Stimulated activated CD8-positive, alpha-beta memory T cell treated with anti-CD3 and anti-CD28 coated beads, Interleukin-7, amount 100 ng/mL, for 4 hours (primary cell): ENCODE data around the gene BACE2.
"Not testable (repeated sequence)": the region's sequence is repeated elsewhere in the genome, so short reads cannot be mapped to it uniquely, and the experiment has no call there.

Source experiments
- DNase-seq, 2 donors: peaks; one replicate each; pipeline ENCODE4 v3.0.0-alpha.2; 2020; ENCODE audit warnings: low read depth in 2 of 2

Gene BACE2

DNA sequence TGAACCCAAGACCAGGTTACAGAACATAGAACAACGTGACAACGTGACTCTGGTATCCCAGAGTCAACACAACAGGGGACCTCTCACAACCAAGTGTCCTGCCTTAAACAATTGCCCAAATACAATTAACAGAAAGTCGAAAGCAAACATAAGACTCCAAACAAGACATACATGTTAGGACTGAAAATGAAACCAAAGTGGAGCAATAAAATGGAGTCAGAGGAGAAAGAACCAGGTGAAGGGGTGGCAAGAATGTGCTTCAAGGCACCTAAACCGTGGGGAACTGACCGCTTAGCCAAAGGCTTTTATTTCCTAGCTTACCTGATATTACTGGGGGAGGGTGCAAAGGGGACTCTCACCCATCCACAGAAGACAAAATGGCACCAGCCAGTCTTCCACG, 17.8 kb downstream of the BACE2 start:
- DNase-seq: no peak

DNA sequence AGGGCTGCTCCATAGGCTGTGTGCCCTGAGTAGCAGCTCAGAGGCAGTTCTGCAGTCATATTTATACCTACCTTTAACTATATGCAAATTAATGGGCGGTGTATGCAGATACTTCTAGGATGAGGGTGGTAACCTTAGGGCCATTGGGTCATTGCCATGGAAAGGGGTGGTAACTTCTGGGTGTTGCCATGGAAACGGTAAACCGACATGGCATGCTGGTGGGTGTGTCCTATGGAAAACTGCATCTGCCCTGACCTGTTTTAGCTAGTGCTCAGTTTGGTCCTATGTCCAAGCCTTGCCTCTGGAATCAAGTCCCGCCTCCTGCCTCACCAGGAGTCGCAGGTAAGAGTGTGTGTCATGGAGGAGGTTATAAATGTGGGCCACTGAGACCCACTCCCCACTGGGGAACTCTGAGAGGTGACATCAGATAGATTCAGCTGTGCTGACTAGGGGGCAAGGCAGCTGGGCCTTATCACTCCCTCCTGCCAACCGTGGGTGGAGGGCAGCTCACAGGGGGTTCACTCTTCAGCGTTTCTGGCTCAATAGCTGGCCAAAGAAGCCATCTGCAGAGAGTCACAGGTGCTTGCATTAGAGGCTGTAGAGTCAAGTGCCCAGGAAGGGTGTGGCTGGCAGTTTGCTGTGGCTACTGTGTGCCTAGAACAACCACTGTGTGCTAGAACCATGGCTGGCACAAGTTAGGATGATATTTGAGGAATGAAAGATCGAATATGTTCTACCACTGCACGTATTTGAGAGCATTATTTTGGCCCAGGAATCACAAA, 19.0 kb downstream of the BACE2 start:
- DNase-seq: no peak

DNA sequence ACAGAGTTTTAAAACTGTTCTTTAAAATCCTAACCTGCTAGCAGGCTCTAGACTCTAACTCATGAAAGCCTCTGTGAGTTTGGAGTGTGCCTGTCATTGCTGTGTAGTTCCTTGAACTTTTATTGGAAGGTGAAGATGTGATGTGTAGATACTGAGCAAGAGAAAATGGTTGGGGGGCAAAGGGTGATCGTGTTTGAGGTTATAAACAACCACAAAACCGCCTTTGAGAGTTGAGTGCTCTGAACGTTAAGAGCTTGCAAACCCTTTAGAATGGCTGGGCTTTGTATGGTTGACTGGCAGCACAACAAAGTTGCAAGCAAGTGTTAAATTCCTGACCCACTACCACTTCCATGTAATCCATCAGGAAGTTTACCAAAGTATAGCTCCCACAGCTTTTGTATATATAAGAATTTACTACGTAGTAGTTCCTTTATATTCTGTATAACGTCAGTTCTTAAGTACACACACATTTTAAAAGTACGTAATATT, 19.6 kb downstream of the BACE2 start:
- DNase-seq: no peak

DNA sequence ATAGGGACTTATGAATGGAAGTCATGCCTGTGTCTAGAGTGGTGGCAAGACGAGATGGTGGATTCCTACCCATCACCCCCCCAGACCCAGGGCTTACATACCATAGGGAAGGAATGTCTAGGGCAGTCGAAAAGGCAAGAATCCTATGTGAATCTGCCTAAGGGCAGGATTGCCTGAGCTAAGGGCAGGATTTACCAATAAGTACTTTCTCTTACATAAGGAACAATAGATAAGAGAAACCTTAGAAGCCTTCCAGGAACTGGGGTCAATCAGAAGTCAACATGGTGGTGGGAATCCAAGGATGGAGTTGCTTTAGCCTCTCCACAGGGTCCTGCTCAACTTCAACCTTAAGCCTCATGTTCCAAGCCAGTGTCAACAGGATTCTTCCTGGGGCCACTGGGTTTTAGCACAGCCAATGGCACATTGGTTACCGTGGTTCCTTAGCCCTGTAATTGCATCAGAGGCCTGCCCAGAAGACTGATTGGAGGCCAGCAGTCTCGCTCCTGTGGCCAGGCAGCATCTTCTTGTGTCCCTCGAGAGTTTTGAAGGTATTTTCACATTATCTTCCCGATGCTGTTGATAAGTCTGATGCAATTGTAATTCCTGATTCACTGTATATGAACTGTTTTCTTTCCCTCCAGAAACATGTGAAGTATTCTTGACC, 20.7 kb downstream of the BACE2 start:
- DNase-seq: no peak

DNA sequence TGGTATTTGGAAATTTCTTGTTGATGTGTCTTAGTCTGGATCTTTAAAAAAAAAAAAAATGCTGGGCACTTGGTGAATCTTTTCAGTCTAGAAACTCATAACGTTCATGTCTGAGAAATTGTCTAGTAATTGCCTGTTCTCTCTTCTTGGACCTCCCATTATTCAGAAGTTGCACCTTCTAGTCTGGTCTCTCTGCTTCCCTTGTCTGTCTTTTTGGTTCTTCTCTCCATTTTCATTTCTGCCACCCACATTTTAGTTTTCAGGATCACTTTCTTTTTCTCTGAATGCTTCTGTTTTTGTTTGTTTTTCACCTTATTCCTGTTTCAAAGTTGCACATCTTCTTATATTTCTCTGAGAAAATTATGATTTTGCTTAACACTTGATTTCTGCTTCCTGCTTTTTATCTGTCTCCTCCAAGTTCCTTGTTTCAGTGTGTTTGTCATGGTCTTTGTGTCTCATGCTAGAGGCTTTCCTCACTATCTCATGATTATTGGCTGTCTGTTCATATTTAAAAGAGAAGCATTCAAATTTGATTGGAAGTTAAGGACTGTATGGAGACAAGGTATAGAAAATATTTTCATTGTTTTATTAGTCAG, 21.3 kb downstream of the BACE2 start:
- DNase-seq: no peak

DNA sequence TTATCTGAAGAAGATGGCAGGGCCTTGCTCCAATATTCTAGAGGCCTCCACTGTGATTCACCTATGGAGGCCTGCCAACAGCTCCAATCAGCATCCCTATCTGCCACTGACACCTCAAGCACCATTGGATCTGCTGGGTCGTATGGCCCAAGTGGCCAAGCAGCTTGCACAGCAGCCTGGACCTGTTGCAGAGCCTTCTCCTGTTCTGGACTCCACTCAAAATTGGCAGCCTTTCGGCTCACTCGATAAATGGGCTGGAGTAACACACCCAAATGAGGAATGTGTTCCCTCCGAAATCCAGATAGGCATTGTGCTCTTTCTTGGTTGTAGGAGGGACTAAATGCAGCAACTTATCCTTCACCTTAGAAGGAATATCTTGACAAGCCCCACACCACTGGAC, 24.6 kb downstream of the BACE2 start:
- DNase-seq: not testable (repeated sequence)

DNA sequence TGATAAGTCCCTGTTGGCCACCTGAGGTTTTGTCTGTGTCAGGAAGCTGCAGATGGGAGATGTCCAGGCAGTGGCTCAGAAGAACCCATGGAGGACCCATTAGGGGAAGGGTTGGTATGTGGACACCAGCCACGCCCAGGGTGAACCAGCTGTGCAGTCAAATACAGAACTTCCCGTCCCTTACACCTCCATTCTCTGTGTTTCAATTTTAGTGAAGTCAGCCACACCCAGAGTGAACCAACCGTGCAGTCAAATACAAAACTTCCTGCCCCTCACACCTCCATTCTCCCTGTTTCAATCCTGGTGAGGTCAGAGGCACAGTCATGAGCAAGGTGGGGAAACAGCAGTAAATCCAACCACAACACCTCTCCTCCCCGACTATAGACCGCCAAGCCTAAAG, 27.4 kb downstream of the BACE2 start:
- no peak for DNase-seq

DNA sequence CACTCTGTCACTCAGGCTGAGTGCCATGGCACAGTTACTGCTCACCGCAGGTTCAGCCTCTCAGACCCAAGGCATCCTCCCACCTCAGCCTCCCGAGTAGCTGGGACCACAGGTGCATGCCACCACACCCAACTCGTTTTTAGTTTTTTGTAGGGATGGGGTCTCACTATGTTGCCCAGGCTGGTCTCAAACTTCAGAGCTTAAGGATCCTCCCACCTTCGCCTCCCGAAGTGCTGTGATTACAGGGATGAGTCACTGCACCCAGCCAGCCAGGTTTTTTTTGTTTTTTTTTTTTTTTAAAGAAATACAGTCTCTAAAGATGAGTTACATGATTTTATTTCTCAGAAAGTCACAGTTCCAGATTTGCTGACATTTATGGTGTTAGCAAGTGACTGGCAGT, 29.0 kb downstream of the BACE2 start:
- DNase-seq: no peak

DNA sequence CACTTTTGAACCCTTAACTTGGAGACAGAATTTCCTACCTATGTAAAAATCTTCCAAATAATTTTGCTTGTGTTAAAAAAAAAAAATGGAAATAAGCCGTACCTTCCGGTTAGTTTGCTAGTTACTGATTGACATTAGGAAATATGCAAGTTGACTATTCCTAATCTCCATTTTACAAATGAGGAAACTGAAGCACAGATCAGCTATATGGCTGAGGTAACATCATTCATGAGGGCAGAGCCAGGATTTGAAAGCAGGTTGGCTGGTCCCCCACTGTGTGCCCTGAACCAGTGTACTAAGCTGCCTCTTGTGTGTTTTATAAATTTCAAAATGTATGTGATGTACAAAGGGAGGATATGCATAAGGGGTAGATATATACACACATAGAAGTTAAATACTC, 29.6 kb downstream of the BACE2 start:
- no peak for DNase-seq

DNA sequence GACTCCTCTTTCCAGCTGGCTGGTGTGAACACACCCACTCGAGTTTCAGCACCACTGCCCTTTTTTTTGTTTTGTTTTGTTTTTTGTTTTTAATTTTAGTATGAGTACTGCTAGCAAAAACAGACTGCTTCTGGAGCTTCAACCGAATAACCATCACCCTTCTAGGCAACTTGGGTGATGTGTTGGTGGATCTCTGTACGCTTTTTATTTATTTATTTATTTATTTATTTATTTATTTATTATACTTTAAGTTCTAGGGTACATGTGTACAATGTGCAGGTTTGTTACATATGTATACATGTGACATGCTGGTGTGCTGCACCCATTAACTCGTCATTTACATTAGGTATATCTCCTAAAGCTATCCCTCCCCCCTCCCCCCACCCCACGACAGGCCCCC, 30.7 kb downstream of the BACE2 start:
- DNase-seq: not testable (repeated sequence)

DNA sequence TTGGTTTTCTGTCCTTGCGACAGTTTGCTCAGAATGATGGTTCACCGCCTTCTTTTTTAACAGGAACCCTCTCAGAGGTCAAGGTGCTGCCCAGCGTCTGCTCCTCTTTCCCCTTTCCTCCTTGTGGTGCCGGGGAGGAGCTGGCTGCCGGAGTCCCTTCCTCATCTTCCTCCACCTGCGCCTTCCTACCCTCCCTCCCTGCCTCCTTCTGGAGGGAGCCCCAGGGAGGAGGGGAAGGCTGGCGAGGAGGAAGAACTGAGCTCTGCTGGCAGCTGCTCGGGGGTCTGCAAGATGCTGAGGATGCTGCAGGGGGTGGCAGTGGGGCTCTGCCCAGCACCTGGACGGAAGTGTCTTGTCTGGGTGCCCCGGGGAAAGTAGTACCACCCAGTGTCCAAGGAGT, 31.2 kb downstream of the BACE2 start:
- DNase-seq: no peak

DNA sequence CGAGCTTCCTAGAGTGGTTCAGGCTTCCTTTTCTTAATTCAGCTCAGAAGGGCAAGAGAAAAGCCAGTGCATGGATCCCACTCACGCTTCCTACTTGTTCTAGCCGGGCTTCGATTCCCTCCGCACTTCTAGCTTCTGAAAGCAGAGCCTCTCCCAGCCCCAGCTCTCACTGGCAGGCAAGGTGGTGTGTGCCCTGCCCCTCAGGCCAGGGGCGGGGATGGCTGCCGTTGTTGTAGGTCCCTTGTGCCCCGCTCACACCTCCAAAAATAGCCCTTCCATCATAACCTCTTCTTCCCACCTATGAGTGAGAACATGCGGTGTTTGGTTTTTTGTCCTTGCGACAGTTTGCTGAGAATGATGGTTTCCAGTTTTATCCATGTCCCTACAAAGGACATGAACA, 31.6 kb downstream of the BACE2 start:
- no peak for DNase-seq

DNA sequence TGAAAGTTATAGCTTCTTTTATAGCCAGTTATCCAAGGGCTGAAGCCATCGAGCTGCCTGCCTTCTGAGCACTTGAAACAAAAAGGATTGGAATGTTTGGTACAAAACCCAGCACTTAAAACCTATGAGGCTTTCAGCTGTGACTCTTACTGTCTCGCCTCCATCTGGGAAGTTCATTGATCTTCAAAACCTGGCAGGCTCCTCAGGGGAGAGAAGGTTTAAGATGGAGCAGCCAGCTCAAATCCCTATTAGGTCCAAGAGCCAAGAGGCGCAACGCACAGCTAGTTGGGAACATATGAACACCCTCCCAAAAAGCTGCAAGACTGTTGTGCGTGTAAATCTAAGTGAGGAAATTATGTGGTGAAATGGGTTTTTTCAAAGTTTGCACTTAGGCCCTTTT, 33.4 kb downstream of the BACE2 start:
- no peak for DNase-seq

DNA sequence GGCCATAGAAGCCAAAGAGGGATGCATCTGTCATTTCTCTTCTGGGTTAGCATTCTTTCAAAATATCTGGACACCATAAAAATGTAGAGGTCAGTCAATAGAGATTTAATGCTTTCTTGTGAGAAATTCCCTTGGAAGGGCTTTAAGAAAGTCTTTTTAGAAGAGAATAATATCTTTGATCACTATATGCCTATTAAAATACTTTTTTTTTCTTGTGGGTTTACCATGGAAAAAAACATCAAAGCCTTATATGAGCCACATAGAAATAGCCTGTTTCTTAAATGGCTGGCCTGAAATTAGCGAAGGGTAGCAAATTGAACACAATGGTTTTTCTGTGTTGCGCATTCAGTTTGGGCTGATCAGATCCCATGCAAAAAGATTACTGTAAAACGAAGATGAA, 36.8 kb downstream of the BACE2 start:
- DNase-seq: no peak

DNA sequence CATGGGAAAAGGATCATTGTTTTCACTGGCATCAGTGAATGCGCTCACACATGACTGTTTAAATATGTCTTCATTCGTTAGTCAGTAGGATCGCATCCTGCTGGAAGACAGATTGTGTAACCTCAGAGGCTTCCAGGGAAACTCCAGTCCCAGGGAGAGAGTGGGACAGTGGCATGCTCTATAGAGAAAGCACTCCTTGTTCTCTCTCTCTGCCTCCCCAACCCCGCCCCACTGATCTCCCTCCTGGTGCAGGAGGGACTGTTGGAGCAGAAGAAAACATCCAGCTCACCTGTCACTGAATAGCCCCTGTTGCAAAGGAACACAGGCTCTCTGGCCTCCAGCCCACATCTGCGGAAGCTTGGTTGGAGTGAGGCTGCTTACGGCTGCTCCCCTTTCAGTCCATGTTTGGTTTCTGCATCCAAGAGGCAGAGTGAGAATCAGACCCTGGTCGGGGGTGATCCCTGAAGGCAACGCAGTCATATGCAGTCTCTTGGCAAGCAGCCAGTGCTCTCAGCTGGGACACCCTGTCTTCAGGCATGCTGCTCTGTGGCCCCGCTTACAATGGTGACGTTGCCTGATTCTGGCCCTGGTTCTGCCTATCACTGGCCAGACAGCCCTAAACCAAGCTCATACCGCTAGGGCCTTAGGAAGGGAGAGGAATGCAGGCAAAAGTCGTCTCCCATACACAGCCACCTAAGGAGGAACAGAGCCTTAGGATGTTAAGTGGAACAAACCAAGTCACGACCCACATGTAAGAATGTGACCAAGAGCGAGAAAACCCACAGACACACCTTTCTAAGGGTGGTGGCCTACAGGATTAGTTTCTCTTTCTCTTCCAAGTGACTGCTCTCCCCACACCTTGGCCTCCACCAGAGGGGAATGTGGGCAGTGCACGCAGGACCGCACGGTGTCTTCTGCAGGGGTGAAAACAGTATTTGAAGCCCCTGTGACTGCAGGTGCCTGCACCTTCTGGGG, 39.7 kb downstream of the BACE2 start:
- no peak for DNase-seq

DNA sequence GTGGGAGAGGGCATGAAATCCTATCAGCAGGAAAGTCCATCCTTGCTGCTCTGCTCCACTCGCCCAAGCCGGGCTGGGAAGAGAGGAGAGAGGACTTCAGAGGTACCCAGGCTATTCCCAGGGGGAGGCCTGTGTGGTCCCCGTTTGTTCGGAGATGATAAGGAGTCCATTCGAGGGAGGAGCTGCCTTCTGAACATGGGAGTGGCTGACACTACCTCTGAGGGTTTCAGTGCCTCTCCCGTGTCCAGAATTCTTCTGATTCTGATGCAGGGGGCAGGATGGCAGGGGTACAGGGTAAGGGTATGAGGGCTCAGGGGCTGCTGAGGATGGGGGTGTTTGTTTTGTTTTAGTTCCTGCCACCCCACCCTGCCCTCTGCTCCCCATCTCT, 40.4 kb downstream of the BACE2 start:
- no peak for DNase-seq

DNA sequence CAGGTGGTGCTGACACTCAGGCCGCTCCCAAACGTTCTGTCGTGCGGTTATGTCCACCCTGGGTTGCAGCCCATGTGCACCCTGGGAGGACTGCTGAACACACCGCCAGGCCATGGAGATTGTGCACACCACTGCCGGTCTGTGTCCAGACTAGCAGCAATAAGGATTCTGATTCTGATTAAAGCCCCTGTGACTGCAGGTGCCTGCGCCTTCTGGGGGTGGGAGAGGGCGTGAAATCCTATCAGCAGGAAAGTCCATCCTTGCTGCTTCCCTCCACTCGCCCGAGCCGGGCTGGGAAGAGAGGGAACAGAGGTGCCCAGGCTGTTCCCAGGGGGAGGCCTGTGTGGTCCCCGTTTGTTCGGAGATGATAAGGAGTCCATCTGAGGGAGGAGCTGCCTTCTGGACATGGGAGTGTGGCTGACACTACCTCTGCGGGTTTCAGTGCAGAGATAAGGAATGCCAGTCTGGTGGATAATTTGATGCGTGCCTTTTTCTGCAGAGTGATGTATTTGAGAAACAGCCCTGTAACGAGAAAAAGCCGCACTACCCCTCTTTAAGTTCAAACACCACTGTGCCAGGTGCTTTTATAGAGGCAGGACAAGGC, 41.2 kb downstream of the BACE2 start:
- DNase-seq: no peak

DNA sequence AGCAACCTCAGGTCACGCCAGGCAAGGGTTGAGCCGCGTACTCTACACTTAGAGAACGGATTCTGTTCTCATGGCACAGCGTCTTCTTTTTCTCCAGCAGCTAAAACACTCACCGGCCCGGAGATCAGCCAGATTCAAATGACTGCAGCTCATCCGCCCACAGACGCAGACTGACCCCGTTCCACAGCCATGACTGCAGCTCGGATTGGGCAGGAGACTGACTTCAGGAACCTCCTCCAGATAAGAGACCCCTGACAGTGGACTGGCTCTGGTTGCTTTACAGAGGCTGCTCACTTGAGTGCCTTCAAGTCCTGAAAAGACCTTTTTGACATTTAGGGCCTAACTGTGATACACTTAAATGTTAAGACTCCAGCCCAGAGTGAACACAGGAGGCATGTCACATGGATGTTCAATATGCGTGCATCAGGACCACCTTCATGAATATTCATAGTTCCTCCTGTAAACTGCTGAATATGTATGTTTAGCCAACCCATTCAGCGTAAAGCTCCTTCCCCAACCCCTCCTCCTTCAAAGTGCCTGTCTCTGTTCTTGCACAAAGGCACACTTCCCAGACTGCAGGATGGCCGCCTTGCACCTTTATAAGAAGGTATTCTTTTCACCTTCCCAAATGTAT, 42.6 kb downstream of the BACE2 start:
- DNase-seq: no peak

DNA sequence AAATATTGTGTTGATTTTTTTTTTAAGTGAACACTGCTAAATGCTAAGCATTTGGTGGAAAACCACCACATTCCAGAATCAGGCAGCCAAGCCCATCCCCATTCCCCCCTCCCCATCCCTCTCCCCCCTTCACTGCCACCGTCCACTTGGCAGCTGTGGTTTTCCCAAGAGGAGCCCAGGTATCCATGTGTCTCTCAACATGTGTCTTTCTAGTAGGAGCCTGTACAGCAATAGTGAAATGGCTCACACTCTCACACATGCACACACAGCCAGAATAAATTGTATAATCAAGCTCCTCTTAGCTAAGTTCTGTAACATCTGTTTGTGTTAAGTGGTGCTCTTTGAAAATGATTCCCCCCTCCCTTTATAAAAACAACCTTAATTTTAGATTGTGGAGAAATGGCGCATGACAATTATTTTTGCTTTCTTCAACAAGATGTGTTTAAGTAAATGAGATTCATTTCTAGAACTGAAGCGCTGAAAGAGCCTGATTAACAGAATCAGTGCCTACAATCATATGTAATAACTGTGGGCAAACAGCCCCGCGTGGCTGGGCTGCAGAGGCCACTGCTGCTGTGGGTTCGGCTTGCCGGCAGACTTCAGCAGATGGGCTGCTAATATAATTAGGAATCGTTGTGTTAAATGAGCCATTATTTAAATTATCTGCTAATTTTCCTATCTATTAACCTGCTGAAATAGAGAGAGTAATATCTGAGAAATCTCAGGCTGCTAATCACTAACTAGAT, 43.3 kb downstream of the BACE2 start:
- DNase-seq: no peak

DNA sequence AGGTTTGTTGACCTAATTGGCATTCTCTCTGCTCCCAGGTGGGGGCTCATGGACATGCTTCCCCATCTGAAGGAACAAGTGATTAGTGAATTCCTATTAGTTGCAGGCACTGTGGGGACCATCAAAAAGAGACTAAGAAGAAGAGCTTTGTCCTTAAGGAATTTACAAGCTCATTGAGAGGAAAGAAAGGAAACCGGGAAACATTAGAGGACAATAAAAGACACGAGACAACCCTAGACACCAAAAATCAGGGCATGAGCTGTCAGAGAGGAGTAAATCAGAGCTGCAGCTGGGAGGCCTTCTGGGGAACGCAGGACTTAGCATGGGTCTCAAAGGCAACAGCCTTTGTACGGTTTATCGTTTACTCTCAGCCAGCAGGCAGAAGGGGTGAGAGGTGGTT, 45.1 kb downstream of the BACE2 start:
- no peak for DNase-seq
